Neural progenitor cell (in vitro differentiated cells): ENCODE measurements around the gene PDHX. TPM values are rescaled to one million over a fixed set of nuclear protein-coding genes. Genes with fewer than 3 reads are reported as not detected.

Experiments used
- DNase-seq: peaks from one replicate; pipeline ENCODE4 v3.0.0-alpha.2; 2016; ENCODE audit warnings: low spot score
- H2AFZ ChIP-seq: fragments of 200-600 bp; sonication (generic); replicated peaks from 2 replicates; pipeline ENCODE4 v1.6.1; 2016; ENCODE audit warnings: antibody characterized with exemption
- H3F3A ChIP-seq: fragments of 200-600 bp; sonication (generic); 2 replicates; pipeline ENCODE4 v1.6.1; 2016; ENCODE audit warnings: antibody characterized with exemption, low read depth
- H3K27ac ChIP-seq: fragments of 200-600 bp; sonication (generic); 2 replicates; pipeline ENCODE4 v1.5.1; 2016; ENCODE audit warnings: mild to moderate bottlenecking
- H3K27me3 ChIP-seq: fragments of 200-600 bp; sonication (generic); 2 replicates; pipeline ENCODE4 v1.6.1; 2016; ENCODE audit warnings: mild to moderate bottlenecking, moderate library complexity
- H3K36me3 ChIP-seq: fragments of 200-600 bp; sonication (generic); 2 replicates; pipeline ENCODE4 v1.5.1; 2016
- H3K4me1 ChIP-seq: fragments of 200-600 bp; sonication (generic); 2 replicates; pipeline ENCODE4 v1.6.1; 2016; ENCODE audit warnings: mixed run types
- H3K4me2 ChIP-seq: fragments of 200-600 bp; sonication (generic); 2 replicates; pipeline ENCODE4 v1.6.1; 2016
- H3K4me3 ChIP-seq: fragments of 200-600 bp; sonication (generic); 2 replicates; pipeline ENCODE4 v1.5.1; 2016
- H3K79me2 ChIP-seq: fragments of 200-600 bp; sonication (generic); 2 replicates; pipeline ENCODE4 v1.6.1; 2016; ENCODE audit warnings: low read depth
- H3K9ac ChIP-seq: fragments of 200-600 bp; sonication (generic); 2 replicates; pipeline ENCODE4 v1.6.1; 2016
- H3K9me3 ChIP-seq: fragments of 200-600 bp; sonication (generic); 2 replicates; pipeline ENCODE4 v1.5.1; 2016; ENCODE audit warnings: low read depth
- H4K20me1 ChIP-seq: fragments of 200-600 bp; sonication (generic); 2 replicates; pipeline ENCODE4 v1.6.1; 2016; ENCODE audit warnings: low read depth
- H3K27ac Mint-ChIP-seq: 3 replicates; pipeline ENCODE4 v1.8.0; 2021; ENCODE audit warnings: mixed read lengths
- H3K27me3 Mint-ChIP-seq: 2 replicates; pipeline ENCODE4 v1.8.0; 2022; ENCODE audit warnings: low read depth, mild to moderate bottlenecking, inconsistent platforms, moderate library complexity, mixed read lengths; ENCODE audit not compliant: insufficient read depth
- H3K36me3 Mint-ChIP-seq: 3 replicates; pipeline ENCODE4 v1.8.0; 2021; ENCODE audit warnings: mixed read lengths
- H3K4me1 Mint-ChIP-seq: 3 replicates; pipeline ENCODE4 v1.8.0; 2021; ENCODE audit warnings: mixed read lengths
- H3K4me3 Mint-ChIP-seq: 3 replicates; pipeline ENCODE4 v1.8.0; 2021; ENCODE audit warnings: mild to moderate bottlenecking, moderate library complexity, mixed read lengths
- H3K9me3 Mint-ChIP-seq: 3 replicates; pipeline ENCODE4 v1.8.0; 2020; ENCODE audit warnings: mixed read lengths
- CTCF ChIP-seq: fragments of 200-600 bp; sonication (generic); IDR thresholded peaks from 2 replicates; pipeline ENCODE4 v1.5.1; 2017; ENCODE audit warnings: antibody characterized with exemption, mild to moderate bottlenecking
- EZH2 ChIP-seq: fragments of 200-600 bp; sonication (generic); IDR thresholded peaks from 2 replicates; pipeline ENCODE4 v1.6.1; 2017; ENCODE audit warnings: antibody characterized with exemption, mild to moderate bottlenecking, moderate library complexity
- EZH2phosphoT487 ChIP-seq: fragments of 200-600 bp; sonication (generic); IDR thresholded peaks from 2 replicates; pipeline ENCODE4 v1.6.1; 2017; ENCODE audit warnings: antibody characterized with exemption
- total RNA-seq: library from RNA; depleted of rRNA; stranded (reverse); fragments of >200 nt; gene quantifications from 2 replicates; pipeline ENCODE4 v1.2.3, GENCODE V29; 2015; ENCODE audit warnings: low replicate concordance

PDHX gene
- total RNA-seq, 1 donor from 2014 or later, result 38.4 TPM

GRCh38 chr11:35013514-35014233 lies 97.3 kb downstream of the PDHX start:
- H2AFZ ChIP-seq, result no peak overlapping the region
- Mint-ChIP-seq H3K9me3 (no peaks in the 10 kb centered on the region), H3K4me3 (no peak overlapping the region), H3K27me3 (peaks cover 4% of the 10 kb centered on the region), H3K27ac (no peak overlapping the region), H3K4me1 (peaks cover 8% of the 10 kb centered on the region), H3K36me3 (no peaks in the 10 kb centered on the region)
- H3K27ac ChIP-seq, result no peak overlapping the region
- no peaks in the 10 kb centered on the region for H3K27me3 ChIP-seq
- no peaks in the 10 kb centered on the region for H3K79me2 ChIP-seq
- H3K9ac ChIP-seq, result no peak overlapping the region
- no peaks in the 10 kb centered on the region for H3K4me1 ChIP-seq
- H4K20me1 ChIP-seq, result no peaks in the 10 kb centered on the region
- H3K4me2 ChIP-seq, result no peak overlapping the region
- H3F3A ChIP-seq, result no peaks in the 10 kb centered on the region
- no peaks in the 10 kb centered on the region for H3K9me3 ChIP-seq
- no peaks in the 10 kb centered on the region for H3K36me3 ChIP-seq
- TF ChIP-seq CTCF, result no peak
- DNase-seq, result peak; percentile 20
- H3K4me3 ChIP-seq, result no peak overlapping the region

- no peaks in the 10 kb centered on the region for H3K36me3 ChIP-seq
- no peak overlapping the region for H3K9ac ChIP-seq
- H3K4me3 Mint-ChIP-seq, result no peak overlapping the region
- H3K4me3 ChIP-seq, result no peak overlapping the region
- H4K20me1 ChIP-seq, result no peaks in the 10 kb centered on the region
- no peaks in the 10 kb centered on the region for H3K27me3 ChIP-seq
- no peak overlapping the region for H2AFZ ChIP-seq
- no peaks in the 10 kb centered on the region for H3K4me1 ChIP-seq
- TF ChIP-seq EZH2phosphoT487 (no peak), EZH2 (no peak)
- no peaks in the 10 kb centered on the region for H3F3A ChIP-seq
- H3K27me3 Mint-ChIP-seq, result peaks cover 4% of the 10 kb centered on the region
- H3K79me2 ChIP-seq, result no peaks in the 10 kb centered on the region
- no peak for DNase-seq
- H3K36me3 Mint-ChIP-seq, result no peaks in the 10 kb centered on the region
- no peak overlapping the region for H3K27ac Mint-ChIP-seq
- H3K4me1 Mint-ChIP-seq, result peaks cover 6% of the 10 kb centered on the region
- no peaks in the 10 kb centered on the region for H3K9me3 Mint-ChIP-seq
- H3K27ac ChIP-seq, result no peak overlapping the region
- H3K4me2 ChIP-seq, result no peak overlapping the region
- no peaks in the 10 kb centered on the region for H3K9me3 ChIP-seq
Measured at GRCh38 chr11:35014346-35014745, 97.9 kb downstream of the PDHX start.

- Histone ChIP-seq H3K79me2 (no peaks in the 10 kb centered on the region), H3K4me2 (no peak overlapping the region), H3K9ac (no peak overlapping the region), H3K36me3 (no peaks in the 10 kb centered on the region), H3K9me3 (no peaks in the 10 kb centered on the region), H3K27me3 (no peaks in the 10 kb centered on the region), H3K27ac (no peak overlapping the region), H3K4me1 (no peaks in the 10 kb centered on the region), H3F3A (no peaks in the 10 kb centered on the region), H2AFZ (no peak overlapping the region), H4K20me1 (no peaks in the 10 kb centered on the region), H3K4me3 (no peak overlapping the region)
- no peak for DNase-seq
- Mint-ChIP-seq H3K4me1 (peaks cover 3% of the 10 kb centered on the region), H3K27me3 (peaks cover 4% of the 10 kb centered on the region), H3K9me3 (no peaks in the 10 kb centered on the region), H3K27ac (no peak overlapping the region), H3K4me3 (no peak overlapping the region), H3K36me3 (no peaks in the 10 kb centered on the region)
- TF ChIP-seq EZH2 (no peak), CTCF (no peak), EZH2phosphoT487 (no peak)
Measured at GRCh38 chr11:35015621-35016387, 99.4 kb downstream of the PDHX start.

- H3K4me3 Mint-ChIP-seq, result no peak overlapping the region
Measured at GRCh38 chr11:35016916-35017315, 100.5 kb downstream of the PDHX start.

More at GRCh38 chr11:35016916-35017315, 100.5 kb downstream of the PDHX start:
- Mint-ChIP-seq H3K9me3 (no peaks in the 10 kb centered on the region), H3K27ac (no peak overlapping the region), H3K4me1 (peaks cover 3% of the 10 kb centered on the region), H3K27me3 (peaks cover 4% of the 10 kb centered on the region), H3K36me3 (no peaks in the 10 kb centered on the region)
- Histone ChIP-seq H3K4me3 (no peak overlapping the region), H3K4me2 (no peak overlapping the region), H4K20me1 (no peaks in the 10 kb centered on the region), H3K9me3 (no peaks in the 10 kb centered on the region), H3K27me3 (no peaks in the 10 kb centered on the region), H3K4me1 (no peaks in the 10 kb centered on the region), H3K27ac (no peak overlapping the region), H2AFZ (no peak overlapping the region), H3K79me2 (no peaks in the 10 kb centered on the region), H3F3A (no peaks in the 10 kb centered on the region), H3K36me3 (no peaks in the 10 kb centered on the region), H3K9ac (no peak overlapping the region)
- DNase-seq, result no peak
- TF ChIP-seq EZH2, result no peak
